Measurements from ENCODE around the gene SNED1.

The SNED1 gene

DNA sequence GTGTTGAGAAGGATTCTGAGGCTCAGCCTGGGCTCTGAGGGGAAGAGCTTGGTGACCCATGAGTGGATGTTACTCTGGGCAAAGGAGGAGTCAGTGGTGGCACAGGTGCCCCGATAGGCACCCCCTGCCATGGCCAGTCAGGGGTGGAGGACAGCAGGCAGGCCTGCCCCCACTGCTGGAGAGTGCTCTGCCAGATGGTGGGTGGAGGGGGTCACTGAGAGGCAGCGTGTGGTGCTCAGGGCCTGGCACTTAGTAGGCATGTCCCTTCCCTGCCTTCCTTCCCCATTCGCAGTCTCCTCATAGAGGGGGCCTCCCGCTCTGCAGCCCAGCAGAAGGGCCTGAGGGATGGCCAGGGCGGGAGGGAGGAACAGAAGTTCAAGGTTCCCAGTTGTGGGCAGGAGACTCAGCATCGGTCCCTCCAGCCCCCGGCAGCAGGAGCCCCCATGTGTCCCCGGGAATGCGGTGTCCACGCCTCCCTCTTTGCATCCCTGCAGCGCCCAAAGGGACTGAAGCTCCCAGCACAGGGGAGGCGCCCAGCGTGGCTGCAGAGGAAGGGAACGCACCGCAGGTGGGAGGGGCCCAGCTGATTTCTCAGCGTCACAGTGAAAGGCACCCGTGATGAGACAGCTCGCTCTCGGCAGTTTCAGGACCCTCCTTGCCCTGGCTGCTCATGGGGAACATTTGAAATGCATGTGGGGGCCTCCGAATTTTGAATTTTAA, 5.7 kb upstream of the SNED1 start:
- no peak for DNase-seq

DNA sequence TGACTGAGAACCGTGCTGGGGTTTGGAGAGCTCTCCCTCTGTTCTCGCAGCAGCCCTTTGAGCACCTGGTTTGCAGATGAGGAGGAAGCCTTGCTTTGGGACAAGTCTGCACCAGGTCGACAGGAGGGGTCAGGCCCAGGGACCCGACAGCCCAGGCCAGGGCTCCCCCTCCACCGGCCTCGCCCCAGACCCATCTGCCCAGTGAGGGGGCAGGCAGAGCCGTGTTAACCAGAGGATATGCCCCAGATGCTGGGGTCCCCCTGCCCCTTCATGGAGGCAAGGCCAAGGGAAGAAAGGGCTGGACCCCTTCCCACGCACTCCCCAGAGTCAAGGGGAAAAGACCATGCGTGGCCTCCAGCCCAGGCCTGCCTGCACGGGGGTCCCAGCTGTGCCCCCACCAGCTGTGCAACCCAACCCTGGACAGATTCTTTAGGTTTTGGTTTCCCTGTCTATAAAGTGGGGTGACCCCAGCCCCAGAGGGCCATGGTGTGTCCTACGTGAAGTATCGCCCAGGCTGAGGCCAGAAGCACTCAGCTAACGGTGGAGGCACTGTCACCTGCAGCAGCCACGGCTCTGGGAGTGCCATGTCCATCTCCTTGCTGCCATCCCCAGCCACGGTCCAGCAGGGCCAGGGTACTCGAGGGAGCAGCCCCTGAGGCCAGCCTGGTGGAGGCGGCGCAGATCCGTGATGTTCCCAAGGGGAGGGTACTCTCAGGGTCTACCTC, 4.8 kb upstream of the SNED1 start:
- no peak for DNase-seq

DNA sequence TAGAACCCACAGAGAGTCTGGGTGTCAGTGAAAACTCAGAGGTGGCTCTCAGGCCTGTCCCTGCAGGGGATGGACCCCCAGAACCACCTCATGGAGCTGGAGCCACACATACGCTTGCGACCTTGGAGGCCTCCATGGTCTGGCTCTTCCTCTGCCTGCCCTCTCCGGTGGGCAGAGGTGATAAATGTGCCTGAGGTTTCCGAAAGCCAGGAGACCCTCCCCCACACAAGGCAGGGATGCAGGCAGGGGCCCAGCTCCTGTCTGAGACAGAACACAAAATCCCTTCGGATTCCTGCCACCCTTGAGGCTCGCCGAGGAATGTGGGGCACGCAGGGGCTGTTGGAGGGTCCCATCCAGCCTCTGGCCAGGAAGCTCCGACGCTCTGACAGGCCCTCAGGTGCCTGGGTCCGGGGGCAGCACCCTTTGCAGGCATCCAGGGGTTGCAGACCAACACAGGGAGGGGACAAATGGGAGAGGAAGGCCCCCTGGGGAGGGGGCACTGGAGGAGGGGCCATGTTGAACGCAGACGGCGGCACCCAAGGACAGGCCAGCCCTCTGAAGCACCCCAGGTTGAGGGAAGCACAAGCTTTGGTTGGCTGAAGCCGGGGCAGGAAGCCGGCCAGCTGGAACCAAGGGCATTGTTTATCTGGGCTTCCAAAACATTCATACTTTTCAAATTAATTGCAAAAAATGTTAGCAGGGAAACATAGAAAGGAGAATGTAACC, 4.1 kb upstream of the SNED1 start:
- no peak for DNase-seq

DNA sequence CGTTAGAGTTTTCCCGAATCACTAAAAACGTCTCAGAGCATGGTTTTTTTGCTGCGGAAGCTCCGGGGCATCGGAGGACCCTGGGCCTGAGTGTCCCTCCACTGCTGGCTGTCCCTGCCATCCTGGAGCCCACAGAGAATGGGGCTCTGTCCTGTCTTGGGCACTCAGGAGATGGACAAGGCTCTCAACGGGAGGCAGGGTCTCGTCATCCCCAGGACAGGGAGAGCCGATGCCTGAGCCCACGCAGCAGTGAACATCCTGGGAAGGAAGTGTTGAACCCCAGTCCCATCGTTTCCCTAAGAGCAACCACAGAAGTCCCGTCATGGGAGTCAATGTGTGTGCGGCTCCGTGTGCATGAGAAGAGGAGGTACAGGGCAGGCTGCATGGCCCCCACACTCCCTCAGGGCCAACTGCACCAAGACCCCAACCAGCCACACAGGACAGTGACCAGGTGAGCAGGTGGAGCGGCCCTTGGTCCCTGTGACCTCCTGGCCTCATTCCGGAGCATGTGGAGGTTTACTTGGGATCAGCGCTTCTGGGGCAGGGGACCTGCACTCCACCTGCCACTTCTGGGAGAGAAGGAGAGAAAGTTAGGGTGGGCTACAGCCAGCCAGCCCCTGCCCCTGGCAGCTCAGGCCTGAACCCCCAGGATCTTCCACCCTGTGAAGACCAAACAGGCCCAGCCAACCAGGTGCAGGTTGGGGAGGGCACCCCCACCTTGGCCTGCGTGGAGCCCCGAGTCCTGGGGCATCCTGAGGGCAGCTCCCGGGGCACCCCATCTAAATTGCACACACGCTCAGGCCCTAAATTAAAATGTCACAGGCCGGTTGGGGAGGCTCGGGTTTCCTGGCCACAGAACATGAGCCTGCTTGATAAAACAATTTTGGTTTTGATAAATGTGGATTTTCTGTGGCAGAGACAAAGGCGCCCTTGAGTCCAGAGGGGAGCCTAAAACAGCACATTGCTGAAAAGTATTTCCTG, 3.1 kb upstream of the SNED1 start:
- no peak for DNase-seq

DNA sequence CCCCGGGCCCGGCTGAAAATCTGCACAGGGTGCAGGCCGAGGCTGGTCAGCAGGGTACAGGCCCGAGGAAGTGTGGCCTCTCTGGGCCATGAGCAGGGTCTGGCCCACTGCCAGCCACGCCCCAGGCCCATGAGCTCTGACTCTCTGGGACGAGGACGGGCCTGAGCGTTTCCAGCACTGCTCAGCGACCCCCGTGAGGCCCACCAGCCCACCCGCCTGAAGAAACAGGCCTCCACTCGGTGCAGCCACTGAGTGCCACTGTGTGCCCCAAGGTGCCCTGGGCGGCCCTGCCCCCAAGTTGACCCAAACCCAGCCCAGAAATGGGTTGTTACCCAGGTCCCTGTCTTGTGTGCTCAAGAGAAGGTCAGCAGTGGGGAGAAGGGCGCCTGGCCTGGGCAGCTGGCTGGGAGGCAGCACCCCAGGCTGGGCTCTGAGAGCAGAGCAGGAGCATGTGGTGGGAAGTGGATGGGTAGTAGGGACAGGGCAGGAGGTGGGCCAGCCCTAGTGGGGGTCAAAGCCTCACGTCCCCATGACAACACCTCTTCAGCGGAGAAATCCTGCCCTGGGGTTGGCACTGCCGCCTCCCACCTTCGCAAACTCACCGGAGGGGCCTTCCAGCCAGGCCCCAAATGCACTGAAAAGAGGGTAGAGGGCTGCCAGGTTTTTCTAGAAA, 2.1 kb upstream of the SNED1 start:
- no peak for DNase-seq

DNA sequence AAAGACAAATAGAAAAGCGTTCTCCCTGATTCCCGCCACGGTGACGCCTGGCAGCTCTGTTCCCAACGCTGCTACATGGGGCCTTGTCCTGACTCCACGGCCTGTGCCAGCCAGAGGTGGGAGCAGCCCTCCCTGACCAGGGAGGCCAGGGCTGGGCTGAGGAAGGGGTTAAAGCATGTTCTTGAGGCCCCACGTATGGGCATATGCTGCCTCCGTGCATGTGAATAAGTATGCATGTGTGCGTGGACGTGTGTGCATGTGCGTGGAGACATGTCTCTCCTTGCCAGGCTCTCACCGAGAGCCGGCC, 1.6 kb upstream of the SNED1 start:
- DNase-seq: no peak

DNA sequence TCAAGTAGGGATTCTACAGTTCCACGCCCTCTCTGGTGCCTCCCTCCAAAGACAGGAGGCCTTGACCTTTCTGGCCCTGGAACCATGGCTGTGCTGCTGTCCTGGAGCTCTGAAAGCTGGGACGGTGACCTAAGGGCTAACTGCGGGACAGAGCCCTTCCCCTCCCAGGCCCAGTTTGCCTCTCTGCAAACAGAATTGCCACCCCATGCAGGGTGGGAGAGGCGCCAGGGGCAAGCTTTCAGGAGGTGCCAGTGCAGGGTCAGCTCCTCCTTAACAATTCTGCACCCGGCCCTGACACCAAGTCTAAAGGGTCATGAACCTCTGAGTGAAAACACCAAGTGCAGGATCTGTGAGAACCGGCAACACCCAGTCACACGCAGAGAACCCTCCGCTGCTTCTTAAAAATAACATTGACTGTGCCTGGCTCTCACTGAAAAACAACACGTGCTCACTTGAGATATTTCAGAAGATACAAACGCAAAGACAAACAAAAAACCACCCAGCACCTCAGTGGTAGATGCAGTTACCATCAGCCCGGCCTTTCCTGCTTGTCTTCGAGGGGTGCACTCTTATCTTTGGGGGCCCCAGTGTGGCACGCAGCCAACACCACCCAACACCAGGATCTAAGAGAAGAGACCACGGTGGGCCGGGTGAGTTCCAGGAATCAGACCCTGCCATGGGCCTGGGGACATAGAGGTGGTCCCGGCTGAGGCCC, 1.1 kb upstream of the SNED1 start:
- DNase-seq: no peak

DNA sequence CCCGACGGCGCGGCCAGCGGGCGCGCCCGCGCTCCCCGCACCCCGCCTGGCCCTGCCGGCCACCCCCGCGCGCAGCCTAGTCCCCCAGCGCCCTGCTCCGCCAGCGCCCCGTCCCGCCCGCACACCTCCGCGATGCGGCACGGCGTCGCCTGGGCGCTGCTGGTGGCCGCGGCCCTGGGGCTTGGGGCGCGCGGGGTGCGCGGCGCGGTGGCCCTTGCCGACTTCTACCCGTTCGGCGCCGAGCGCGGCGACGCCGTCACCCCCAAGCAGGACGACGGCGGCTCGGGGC, 232 bp downstream of the SNED1 start:
- no peak for DNase-seq

DNA sequence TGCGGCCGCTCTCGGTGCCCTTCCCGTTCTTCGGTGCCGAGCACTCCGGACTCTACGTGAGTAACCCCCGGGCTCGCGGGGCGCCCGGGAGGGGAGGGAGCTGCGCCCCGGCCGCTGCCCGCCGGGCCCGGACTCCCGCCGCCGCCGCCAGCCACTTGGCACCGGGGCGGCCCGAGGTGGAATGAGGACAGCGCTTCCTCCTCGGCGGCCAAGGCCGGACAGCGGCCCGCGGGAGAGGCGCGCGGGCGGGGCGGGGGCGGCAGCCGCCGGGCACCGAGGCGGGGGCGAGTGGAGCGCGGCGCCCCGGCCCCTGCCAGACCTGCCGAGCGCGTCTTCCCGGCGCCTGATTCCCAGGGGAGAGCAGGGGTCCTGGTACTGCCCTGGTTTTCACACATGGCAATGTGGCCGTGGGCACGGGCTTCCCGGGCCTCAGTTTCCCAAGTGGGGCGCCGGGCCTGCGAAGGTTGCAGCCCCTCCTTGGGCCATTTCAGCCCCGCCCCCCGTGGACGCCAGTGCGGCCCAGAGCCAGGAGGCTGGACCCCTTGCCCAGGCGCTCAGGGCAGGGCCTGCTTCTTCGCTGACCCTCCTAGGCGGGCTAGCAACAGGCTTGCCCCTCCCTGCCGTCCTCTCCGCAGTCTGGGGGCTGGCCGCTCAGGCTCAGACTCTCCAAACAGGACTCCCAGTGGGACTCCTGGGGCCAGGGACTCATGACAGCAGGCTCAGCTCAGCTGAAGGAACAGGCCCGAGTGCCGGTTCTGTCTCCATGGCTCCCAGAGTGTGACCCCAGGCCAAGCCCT, 775 bp downstream of the SNED1 start:
- no peak for DNase-seq

DNA sequence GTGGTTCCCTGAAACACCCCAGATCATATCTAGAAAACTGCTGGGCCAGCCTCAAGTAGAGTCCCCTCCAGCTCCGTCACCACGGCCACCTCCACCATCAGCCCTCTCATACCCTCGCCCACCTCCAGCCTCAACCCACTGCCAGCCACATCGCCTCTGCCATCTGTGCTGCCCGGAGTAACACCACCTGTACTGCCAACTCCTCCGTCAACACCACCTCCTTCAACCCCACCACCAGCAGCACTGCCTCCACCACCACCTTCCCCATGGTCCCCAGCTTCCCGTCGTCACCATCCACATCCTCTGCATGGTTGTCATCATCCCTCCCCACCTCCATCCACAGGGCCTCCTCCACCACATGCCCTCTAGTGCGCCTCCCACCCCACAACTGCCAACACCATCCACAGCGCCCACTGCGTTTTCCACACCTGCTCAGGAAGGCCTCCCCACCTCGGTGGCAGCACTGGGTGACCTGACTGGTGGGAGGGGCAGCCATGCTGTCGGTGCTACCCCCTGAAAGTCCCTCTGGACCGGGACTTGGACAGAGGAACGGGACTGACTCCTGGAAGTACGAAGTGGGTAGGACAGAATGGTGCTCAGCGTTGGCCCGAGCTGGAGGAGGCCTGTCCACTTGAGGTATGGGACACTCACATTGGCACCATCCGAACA, 1.6 kb downstream of the SNED1 start:
- no peak for DNase-seq

DNA sequence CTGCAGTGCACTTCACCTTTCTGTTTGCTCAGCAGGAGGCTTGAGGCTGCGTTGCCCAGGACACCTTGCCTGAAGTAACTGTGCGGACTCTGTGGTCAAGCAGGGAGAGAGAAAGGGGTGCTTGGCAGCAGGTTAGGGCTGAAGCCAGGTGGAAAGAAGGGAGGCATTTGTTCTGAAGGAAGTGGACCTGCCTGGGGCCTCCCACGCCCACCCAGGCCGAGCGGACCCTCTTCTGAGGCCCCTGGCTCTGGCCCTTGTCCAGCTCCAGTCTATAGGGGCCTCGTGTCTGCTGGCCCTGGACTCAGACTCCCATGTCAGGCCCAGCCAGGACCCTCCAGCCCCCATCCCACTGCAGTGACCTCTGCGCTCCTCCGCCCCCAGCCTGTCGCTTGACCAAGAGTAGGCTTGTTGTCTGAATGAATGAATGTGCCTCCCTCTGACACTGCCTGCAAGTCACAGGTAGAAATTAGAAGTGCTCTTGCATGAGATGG, 2.5 kb downstream of the SNED1 start:
- DNase-seq: no peak

DNA sequence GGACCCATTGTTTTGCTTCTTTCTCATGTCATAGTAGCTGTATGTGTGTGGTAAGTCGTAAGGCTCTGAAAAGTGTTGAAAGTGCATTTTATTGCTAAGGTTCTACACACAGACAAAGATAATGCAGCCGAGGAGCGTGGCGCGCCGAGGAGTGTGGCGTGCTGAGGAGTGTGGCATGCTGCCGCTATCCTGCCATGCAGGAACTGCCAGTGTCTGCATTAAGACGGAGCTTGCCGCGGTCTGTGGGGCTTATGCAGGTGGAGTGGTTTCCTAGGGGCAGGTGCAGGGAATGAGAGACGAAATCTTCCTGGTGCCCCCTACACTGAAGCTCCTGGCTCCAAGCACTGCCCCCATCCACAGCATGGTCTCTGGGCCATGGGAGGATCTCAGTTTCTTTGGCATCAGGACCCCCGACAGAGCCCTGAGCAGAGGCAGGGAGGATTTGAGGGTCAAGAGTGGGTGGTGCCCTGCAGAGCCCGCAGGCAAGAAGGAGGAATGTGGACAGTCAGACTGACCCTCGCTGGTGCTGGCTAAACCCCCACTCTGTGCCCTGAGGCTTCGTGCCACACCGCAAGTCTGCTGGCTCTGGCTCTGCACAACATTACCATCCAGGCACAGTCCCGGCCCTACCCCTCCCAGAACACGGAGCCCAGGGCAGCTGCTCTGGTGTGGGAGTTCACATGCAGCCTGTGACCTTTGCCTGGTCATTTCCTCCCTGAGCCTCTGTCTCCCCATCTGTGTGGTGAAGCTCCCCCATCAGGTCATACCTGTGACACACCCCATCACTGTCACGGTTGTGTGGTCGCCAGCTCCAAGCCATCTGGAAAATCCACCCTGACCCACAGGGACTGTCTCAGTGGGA, 3.2 kb downstream of the SNED1 start:
- no peak for DNase-seq

DNA sequence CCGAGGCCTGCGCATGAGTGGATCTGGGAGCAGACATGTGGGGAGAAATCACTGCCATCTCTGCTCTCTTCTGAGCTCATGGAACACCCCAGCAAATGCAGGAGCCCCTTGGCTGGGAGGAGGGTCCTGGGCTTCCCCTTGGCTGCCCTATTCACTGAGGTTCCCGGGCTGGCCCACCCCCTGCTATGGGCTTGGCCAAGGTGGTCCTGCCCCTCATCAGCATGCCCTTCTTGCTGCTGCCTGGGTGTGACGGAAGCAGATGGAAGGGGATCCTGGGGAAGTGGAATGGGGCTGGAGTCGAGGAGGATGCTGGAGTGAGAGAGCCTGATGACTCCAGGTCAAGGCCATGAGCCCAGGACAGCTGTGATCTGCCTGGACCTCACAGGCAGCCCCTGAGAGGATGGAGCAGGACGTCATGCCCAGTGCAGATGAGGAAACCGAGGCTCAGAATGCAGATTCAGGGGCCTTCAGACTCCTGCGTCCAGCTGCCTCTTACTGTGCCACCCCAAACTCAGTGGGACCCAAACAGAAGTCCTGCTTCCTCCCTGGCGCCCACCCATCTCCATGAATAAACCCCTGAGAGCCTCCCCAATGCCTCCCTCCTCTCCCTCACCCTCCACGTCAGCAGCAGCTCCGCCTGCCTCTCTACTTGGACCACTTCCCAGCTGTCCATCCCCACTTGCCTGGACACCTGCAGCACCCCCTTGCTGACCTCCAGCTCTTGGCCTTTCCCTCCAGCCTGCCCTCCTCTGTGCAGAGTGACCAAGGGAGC, 4.0 kb downstream of the SNED1 start:
- DNase-seq: no peak

DNA sequence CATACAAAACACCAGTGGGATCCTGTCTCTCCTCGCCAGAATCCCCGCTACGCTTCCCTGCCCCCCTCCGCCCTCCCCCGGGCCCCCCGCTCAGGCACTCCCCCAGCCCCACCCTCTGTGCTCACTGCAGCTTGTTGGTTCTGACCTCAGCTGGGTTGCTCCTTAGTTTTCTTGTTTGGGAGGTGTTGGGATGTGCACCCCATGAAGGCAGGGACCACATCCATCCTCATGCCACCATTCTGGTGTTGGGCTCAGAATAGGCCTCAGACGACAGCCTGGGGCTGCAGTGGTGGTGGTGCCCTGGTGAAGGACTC, 4.6 kb downstream of the SNED1 start:
- DNase-seq: no peak

DNA sequence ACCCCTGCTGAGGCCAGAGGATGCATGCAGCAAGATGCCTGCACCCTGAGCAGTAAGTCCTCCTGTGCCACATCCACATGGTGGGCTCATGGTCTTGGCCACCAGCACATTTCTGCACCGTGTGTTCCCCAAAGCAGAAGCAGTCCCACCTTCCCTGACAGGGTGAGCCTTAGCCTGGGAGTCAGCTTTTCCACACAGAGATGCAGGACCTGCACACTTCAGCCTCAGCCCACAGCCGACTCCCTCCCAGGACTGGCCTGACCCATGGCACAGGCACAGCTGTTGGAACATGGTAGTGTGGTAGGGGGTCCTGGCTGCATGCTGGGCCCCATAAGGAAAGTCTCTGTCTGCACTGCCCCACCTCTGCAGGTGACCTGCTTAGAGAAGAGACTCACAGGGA, 5.0 kb downstream of the SNED1 start:
- DNase-seq: no peak

DNA sequence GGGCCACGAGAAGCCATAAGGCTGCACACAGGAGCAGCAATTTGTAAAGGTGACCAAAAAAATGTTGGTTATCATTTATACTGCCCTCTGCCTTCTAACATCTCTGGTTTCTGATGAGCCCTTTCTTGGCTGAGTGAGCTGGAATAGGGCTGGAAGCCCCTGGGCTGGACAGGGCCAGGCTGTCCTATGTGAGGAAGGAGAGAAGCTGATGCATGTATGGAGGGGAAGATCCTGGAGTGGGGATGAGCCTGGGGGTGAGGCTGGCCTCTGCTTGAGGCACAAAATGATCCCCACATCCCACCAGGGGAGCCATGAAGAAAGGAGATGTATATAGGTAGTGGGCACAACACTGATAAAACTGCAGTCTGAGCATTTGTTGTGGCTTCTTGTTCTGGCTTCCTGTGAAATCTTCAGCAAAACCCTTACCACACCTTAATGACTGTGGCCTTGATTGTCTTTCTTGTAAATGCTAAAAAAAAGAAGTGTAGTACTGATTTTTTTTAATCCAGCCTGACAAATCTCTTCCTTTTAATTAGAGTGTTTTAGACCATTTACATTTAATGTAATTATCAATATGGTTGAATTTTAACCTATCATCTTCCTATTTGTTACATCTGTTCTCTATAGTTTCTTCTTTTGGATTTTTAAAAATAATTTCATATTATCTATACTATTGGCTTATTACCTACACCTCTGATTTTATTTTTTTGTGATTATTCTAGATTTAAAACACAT, 5.6 kb downstream of the SNED1 start:
- no peak for DNase-seq

DNA sequence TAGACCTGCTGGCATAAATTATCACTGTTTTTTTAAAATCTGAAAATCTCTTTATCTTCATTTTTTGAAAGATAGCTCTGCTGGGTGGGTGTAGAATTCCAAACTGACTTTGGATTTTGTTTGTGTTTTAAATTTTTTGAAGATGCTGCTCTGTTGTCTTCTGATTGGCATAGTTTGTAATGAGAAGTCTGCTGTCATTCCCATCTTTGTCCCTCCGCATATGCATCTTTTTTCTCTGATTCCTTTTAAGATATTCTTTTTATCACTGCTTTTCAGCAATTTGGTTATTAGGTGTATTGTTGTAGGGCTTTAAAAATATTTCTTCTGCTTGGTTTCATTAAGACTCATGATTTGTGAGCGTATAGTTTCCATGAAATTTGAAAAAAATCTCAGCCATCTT, 7.2 kb downstream of the SNED1 start:
- no peak for DNase-seq

DNA sequence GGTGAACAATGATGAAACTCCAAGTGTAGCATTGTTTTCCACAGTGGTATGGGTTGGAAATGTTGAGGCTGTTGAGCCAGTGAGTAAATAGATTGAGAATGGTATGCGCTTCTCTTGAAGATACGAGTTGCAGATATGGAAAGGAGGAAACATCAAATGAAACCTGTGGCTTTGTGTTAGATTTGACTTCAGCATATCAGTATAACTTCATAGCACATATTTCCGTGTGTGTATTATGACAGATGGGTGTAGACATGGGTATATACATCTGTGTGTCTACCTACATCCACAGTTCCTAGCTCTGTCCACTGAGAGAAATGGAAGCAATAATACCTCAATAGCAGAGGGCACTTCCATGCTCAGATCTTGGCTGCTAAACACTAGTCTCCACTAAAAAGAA, 8.0 kb downstream of the SNED1 start:
- no peak for DNase-seq

All from CD4-positive, alpha-beta T cell treated with Interferon gamma for 1 hour (primary cell).